Cardiac muscle cell (in vitro differentiated cells and primary cell): ENCODE measurements around the gene ZNF850. TPM values are rescaled to one million over a fixed set of nuclear protein-coding genes. Genes with fewer than 3 reads are reported as not detected.

ENCODE experiments used
- DNase-seq, 2 donors: peaks; one replicate each; pipeline versions ENCODE4 v3.0.0 to v3.0.0-alpha.2; 2010 to 2017; ENCODE audit warnings: low read depth in 1 of 2, low spot score in 1 of 2
- H3K27ac ChIP-seq: fragments of 200-600 bp; sonication (generic); 2 replicates; pipeline ENCODE4 v1.5.1; 2016
- H3K27me3 ChIP-seq: fragments of 200-600 bp; sonication (generic); 2 replicates; pipeline ENCODE4 v1.6.0; 2016; ENCODE audit warnings: control low read depth
- H3K36me3 ChIP-seq: fragments of 200-600 bp; sonication (generic); 2 replicates; pipeline ENCODE4 v1.5.1; 2016; ENCODE audit warnings: control low read depth
- H3K4me1 ChIP-seq: fragments of 200-600 bp; sonication (generic); 2 replicates; pipeline ENCODE4 v1.8.1; 2017; ENCODE audit warnings: low read depth, mild to moderate bottlenecking, mixed run types
- H3K4me3 ChIP-seq: fragments of 200-600 bp; sonication (generic); 2 replicates; pipeline ENCODE4 v1.5.1; 2016; ENCODE audit warnings: mild to moderate bottlenecking
- H3K9me3 ChIP-seq: fragments of 200-600 bp; sonication (generic); 2 replicates; pipeline ENCODE4 v1.5.1; 2017; ENCODE audit warnings: low read depth, mild to moderate bottlenecking, control low read depth
- polyA plus RNA-seq: library from polyadenylated mRNA; unstranded; fragments of >200 nt; fragmentation: Nextera tagmentation; extraction: Ambion mirVana; gene quantifications from 2 replicates; pipeline ENCODE4 v1.2.1, GENCODE V29; 2016
- total RNA-seq: library from RNA; depleted of rRNA; stranded (reverse); fragments of >200 nt; gene quantifications from 2 replicates; pipeline ENCODE4 v1.2.3, GENCODE V29; 2016
- TF ChIP-seq, protein P1 (sequence below): IDR thresholded peaks from 2 replicates; pipeline ENCODE4 v1.5.1; 2012; ENCODE audit warnings: low read depth, mild to moderate bottlenecking, low read length

The ZNF850 gene
- total and polyA plus RNA-seq, 2 experiments from 2014 or later: 2.9 to 27.8 TPM

DNA sequence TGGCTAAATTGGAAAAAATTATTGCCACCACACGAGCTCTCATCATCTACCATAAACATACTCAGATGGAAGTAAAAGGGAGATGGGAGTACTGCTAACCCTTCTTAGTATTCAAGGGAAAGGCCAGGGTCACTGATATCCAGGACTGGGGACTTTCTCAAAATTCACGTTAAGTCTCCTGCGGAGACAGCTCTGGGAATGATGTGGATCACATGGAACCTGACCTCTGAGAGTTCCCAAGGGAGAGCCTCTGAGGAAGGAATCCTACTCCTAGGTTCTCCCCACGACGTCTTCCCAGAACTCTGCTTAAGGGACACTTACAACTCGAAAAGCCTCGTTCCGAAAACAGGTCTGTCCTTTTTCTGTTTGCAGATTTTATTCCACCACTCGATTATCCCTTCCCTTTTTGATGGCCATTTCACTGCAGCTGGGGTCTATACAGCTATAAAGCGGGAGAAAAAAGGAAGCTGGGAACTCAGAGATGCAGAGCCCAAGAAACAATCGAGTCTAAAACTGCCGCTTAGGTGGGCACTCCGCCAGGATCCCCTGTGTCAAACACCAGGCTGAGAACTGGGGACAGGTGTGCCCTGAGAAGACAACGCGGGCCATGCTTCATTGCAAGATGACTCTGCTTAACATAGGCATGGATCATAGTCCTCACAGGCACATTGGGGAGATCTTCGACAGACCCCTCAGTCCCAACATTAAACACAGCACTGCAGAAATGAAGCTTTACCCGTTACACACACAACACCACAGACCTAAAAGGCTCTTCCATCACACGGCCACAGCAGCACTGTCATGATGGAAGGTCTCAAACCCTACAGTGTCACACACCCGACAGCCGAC is 86.0 kb downstream of the ZNF850 start:
- DNase-seq: peak; percentile 9 to 10
- H3K27me3 ChIP-seq: no peaks in the 10 kb centered on the region
- H3K9me3 ChIP-seq: no peaks in the 10 kb centered on the region
- peaks cover 22% of the 10 kb centered on the region for H3K36me3 ChIP-seq
- TF ChIP-seq, protein P1, sequence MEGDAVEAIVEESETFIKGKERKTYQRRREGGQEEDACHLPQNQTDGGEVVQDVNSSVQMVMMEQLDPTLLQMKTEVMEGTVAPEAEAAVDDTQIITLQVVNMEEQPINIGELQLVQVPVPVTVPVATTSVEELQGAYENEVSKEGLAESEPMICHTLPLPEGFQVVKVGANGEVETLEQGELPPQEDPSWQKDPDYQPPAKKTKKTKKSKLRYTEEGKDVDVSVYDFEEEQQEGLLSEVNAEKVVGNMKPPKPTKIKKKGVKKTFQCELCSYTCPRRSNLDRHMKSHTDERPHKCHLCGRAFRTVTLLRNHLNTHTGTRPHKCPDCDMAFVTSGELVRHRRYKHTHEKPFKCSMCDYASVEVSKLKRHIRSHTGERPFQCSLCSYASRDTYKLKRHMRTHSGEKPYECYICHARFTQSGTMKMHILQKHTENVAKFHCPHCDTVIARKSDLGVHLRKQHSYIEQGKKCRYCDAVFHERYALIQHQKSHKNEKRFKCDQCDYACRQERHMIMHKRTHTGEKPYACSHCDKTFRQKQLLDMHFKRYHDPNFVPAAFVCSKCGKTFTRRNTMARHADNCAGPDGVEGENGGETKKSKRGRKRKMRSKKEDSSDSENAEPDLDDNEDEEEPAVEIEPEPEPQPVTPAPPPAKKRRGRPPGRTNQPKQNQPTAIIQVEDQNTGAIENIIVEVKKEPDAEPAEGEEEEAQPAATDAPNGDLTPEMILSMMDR: no peak
- peak overlapping the region; percentile 37 for H3K27ac ChIP-seq
- H3K4me3 ChIP-seq: peak overlapping the region; percentile 49
- peaks cover 8% of the 10 kb centered on the region for H3K4me1 ChIP-seq

DNA sequence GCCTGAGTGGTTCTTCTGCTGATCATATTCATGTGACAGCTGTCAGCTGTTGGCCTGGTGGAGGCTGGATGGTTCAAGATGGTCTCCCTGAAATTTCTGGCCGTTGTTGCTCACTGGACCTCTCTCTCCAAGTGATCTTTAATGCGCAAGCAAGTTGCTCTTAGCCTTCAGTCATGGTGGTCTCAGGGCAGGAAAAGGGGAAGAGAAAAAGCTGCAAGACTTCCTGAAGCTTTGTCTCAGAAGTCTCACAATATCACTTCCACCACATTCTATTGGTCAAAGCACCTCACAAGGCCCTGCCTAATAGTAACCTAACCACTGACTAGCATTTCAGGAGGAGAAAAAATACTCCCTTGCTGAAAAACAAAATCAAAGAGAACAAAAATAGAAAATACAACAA is 86.8 kb downstream of the ZNF850 start:
- DNase-seq: no peak
- Histone ChIP-seq H3K27ac (no peak overlapping the region), H3K36me3 (peaks cover 15% of the 10 kb centered on the region), H3K4me3 (no peak overlapping the region), H3K27me3 (no peaks in the 10 kb centered on the region), H3K9me3 (no peaks in the 10 kb centered on the region), H3K4me1 (peaks cover 8% of the 10 kb centered on the region)
- TF ChIP-seq, protein P1: no peak

DNA sequence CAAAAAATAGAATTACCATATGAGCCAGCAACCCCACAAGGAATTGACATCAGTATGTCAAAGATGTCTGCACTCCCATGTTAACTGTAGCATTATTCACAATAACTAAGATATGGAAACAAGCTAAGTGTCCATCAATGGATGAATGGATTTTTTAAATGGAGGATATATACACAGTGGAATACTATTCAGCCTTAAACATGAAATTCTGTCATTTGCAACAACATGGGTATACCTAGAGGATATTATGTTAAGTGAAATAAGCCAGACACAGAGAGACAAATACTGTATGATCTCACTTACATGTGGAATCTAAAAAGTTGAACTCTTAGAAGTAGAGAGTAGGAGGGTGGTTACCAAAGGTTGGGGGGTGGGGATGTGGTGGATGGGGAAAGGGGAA is 93.2 kb downstream of the ZNF850 start:
- H3K36me3 ChIP-seq: no peaks in the 10 kb centered on the region
- H3K9me3 ChIP-seq: no peaks in the 10 kb centered on the region
- no peak for DNase-seq
- no peak overlapping the region for H3K27ac ChIP-seq
- H3K4me3 ChIP-seq: no peak overlapping the region
- TF ChIP-seq, protein P1: no peak
- H3K27me3 ChIP-seq: no peaks in the 10 kb centered on the region
- no peaks in the 10 kb centered on the region for H3K4me1 ChIP-seq

GRCh38 chr19:36674201-36674600 is 98.4 kb downstream of the ZNF850 start:
- no peaks in the 10 kb centered on the region for H3K4me1 ChIP-seq
- H3K27ac ChIP-seq: no peak overlapping the region
- TF ChIP-seq, protein P1: no peak
- H3K36me3 ChIP-seq: no peaks in the 10 kb centered on the region
- H3K9me3 ChIP-seq: no peaks in the 10 kb centered on the region
- no peaks in the 10 kb centered on the region for H3K27me3 ChIP-seq
- H3K4me3 ChIP-seq: no peak overlapping the region
- no peak for DNase-seq

DNA sequence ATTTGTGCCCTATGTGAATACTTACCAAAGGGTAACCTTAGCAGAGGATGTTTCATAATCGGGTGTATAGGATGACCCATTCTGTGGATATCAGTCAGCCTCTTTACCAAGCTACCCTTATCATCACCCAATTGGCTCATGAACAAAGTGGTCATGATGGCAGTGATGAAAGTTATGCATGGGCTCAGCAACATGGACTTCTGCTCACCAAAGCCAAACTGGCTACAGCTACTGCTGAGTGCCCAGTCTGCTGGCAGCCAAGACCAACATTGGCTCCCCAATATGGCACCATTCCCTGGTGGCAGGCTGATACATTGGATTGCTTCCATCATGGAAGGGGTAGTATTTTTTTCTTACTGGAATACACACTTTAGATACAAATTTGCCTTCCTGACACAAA is 100.2 kb downstream of the ZNF850 start:
- H3K9me3 ChIP-seq: no peaks in the 10 kb centered on the region

More for the DNA sequence above, 100.2 kb downstream of the ZNF850 start:
- Histone ChIP-seq H3K36me3 (no peaks in the 10 kb centered on the region), H3K4me1 (peaks cover 5% of the 10 kb centered on the region), H3K27me3 (no peaks in the 10 kb centered on the region), H3K27ac (no peak overlapping the region), H3K4me3 (no peak overlapping the region)
- no peak for DNase-seq
- TF ChIP-seq, protein P1: no peak
